Tibial nerve (tissue), 4 donors: Measurements from ENCODE around the gene GARIN5B.

Experiments
- EP300 ChIP-seq, 2 donors: sonication (generic); formaldehyde crosslinking; IDR thresholded peaks; one replicate each; pipeline ENCODE4 v1.6.1; 2017; ENCODE audit warnings: antibody characterized with exemption in 2 of 2, mild to moderate bottlenecking in 1 of 2
- POLR2A ChIP-seq, 2 donors: fragments of 450-650 bp; IDR thresholded peaks; one replicate each; pipeline ENCODE4 v1.6.1; 2017; ENCODE audit warnings: antibody characterized with exemption in 2 of 2, mild to moderate bottlenecking in 2 of 2, moderate library complexity in 2 of 2
- TF ChIP-seq, protein P1 (sequence below), 5 experiments: fragments of 200-600 bp in 3 of 5; fragments of 450-650 bp in 2 of 5; sonication (generic) in 3 of 5; IDR thresholded peaks; one replicate each; pipeline ENCODE4 v1.5.1; 2016 to 2019; ENCODE audit warnings: antibody characterized with exemption in 5 of 5, mild to moderate bottlenecking in 3 of 5, moderate library complexity in 2 of 5

DNA sequence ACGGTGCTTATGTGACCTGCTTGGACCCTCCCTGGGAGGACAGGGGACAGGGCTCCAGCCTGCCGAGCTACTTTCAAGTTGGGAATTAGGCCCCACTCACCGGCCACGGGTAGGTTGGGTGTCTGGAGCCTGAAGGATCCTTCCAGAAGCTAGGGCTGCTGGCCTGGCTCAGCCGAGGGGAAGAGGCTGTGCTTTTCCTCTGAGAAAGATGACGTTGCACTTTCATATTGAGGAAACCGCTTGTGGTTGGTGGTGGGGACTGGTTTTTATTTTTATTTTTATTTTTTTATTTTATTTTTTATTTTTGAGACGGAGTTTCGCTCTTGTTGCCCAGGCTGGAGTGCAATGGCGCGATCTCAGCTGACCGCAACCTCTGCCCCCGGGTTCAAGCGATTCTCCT is 37.9 kb downstream of the GARIN5B start, which contains the start of gene TMEM150B:
- TF ChIP-seq, protein P1, sequence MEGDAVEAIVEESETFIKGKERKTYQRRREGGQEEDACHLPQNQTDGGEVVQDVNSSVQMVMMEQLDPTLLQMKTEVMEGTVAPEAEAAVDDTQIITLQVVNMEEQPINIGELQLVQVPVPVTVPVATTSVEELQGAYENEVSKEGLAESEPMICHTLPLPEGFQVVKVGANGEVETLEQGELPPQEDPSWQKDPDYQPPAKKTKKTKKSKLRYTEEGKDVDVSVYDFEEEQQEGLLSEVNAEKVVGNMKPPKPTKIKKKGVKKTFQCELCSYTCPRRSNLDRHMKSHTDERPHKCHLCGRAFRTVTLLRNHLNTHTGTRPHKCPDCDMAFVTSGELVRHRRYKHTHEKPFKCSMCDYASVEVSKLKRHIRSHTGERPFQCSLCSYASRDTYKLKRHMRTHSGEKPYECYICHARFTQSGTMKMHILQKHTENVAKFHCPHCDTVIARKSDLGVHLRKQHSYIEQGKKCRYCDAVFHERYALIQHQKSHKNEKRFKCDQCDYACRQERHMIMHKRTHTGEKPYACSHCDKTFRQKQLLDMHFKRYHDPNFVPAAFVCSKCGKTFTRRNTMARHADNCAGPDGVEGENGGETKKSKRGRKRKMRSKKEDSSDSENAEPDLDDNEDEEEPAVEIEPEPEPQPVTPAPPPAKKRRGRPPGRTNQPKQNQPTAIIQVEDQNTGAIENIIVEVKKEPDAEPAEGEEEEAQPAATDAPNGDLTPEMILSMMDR (IDR thresholded peaks at IDR 0.05) = no peak
- no peak for TF ChIP-seq POLR2A (IDR thresholded peaks at IDR 0.05)
- peak in 1 of 2 donors; percentile 20 for TF ChIP-seq EP300 (IDR thresholded peaks at IDR 0.05)
